HG03571 (cell line): Measurements from ENCODE around the gene ZNF462.

ENCODE experiments used
- ATAC-seq: cut with Tn5 transposase; IDR thresholded peaks from one replicate; pipeline ENCODE4 v1.9.1; 2021; ENCODE audit not compliant: unreplicated experiment

The ZNF462 gene

DNA sequence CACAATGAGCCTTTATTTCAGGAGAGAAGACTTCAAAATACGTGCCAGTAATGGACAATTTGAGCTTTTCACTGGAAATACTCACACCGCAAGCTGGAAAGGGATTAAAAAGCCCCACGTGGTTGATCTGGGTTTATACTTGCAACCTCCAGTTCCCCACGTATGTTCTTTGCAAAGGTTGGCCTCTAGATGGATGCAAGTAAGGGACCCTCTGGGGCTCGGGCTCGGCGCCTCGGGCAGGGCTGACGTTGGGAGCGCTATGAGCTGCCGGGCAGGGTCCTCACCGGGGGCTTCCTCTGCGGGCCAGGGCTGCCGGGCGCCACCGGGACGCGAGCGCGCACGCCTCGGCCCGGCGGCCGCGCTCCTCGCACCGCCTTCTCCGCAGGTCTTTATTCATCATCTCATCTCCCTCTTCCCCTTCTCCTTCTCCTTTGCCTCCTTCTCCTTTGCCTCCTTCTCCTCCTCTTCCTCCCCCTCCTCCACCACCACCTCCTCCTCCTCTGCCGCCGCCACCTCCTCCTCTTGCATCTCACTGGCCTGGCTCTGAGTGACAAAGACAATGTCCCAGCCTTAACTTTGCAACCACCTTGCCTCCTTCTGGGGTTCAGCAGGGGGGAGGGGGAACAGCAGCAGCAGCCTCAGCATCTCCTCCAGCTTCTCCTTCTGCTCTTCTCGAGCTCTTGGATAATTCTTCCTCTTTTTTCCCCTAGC is 701 bp upstream of the ZNF462 start:
- no peak for ATAC-seq

DNA sequence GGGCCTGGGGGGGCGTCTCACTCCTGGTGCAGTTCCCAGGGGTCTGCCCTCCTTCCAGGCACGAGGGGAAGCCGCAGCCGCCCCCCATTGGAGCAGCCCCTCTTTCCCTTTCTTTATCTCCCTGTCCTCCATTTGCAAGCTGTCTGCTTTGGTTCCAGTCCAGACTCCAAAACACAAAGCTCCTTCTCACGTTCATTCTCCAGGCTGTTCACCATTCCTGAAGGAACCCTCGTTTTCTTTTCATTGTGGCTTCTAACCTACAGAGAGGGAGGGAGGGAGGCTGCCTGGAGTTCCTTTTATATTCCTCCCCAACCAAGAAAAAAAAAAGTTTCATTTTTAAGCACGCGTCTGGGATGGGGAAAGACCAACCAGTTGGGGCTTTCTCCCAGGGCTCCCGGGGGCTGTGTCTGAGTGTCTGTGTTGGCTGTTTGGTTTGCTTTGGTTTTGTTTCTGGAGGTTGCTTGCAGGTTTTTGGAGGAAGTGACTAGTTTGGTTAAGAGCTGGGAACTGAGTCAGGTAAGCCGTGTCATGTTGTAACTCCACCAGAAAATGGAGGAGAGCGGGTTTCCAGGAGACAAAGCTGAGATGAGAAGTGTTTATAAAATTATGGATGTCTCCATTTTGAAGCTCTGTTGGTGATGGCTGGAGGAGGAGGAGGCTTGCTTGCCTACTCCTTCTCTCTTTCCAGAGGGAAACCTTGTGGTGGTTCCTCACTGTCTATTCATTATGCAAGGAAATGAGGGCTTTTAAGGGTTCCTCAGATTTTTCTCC is 1.6 kb downstream of the ZNF462 start:
- ATAC-seq = no peak

DNA sequence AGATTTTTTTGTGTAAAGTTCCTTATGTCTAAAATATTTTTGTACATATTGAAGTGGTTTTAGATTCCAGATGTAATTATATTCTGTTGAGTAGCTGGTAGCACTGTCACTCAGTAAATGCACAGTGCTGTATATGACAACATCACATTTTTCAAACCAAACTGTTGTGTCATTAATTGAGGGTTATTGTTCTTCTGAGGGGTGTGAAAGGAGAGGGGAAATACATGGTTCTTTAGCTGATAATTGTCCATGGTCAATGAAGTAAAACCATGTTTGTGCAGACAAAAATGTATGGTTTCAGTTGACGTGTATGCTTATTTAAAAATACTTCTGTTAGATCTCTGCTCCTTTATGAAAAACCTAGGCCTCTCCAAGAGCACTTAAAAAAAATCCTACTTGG is 3.3 kb downstream of the ZNF462 start:
- no peak for ATAC-seq

DNA sequence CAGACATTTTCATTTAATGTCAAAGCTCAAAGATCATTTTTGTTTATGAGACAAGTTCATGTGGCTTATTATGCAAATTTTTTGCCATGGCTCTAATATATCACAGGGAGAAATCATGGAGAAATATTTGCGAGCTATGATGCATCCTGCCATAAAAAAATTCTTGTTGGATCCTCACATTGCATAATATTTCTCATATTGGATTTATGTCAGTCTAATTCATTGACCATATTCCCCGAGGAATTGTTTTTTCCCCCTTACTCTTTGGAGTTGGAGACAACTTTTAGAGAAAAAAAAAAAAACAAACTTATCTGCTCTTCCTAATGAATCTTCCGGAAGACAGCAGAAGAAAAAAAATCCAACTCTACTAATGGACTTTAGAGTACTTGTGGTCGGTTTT is 4.3 kb downstream of the ZNF462 start:
- ATAC-seq = no peak

DNA sequence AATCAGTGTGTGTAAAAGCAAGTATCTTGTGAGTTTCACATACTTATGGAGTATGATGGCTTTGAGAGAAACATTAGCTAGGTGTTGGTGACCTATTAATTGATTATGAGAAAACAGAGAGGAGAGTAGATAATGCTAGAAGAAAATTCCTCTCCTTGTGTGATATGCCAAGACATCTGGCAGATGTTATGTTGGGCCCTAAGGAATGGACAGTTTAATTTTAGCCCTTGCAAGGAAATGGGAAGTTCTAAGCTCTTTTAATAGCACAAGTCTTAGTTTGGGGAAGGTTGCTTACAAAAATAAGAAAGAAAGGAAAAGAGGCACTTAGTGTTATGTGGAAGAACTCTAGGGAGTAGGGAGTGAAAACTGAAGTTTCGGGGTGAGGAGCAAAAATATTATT is 5.1 kb downstream of the ZNF462 start:
- no peak for ATAC-seq

DNA sequence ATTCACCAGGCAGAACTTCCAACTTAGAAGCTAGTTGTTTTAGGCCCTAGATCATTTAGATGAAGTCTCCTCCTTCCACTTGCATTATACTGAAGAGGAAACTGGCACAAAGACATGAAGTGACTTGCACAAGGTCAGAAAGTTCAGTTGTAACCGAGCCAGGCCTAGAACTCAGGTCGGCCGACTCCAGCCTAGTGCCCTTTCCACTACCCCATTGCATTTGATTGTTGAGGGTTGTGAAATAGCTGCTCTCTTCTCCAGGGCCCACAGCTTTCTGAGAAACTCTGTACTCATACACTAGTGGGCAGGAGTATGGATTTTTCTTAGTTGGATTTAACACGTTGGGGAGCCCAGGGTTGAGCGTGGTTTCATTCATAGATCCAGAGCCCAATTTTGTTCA is 5.6 kb downstream of the ZNF462 start:
- ATAC-seq = no peak

DNA sequence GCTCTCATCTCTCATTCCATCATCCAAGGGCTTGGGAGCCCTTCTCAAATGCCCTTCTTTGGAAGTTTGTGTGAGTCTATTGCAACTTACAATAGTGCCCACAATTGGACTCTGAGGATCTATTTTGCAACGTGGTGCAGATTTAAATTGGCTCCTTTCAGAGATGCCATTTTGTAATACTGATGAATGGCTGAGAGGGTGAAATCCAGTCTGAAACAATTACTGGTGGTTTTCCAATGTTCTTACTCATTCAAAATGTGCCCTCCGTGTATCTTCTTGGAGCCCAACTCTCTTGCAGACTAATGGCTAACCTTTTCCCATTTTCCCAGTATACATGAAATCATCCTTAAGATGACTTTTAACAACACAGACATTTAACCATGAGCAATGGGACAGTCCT is 6.1 kb downstream of the ZNF462 start:
- no peak for ATAC-seq

DNA sequence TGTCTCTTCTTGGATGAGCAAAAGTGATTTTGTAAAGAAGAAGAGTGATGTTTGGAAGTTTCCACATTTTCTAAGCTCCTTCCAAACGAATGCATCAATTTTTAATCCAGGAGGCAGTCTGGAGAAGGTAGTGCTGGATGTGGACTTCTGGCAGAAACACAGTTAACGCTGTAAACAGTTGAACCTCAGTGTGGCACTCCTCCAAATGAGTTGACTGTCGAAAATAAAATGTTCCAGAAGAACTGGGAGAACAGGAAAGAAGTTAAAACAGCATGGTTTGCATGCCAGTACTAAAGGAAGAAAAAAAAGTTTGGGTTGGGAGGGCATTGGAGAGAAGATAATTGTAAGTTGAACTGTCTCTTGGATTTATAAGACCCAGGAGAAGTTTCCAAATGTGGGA is 6.5 kb downstream of the ZNF462 start:
- ATAC-seq = no peak

DNA sequence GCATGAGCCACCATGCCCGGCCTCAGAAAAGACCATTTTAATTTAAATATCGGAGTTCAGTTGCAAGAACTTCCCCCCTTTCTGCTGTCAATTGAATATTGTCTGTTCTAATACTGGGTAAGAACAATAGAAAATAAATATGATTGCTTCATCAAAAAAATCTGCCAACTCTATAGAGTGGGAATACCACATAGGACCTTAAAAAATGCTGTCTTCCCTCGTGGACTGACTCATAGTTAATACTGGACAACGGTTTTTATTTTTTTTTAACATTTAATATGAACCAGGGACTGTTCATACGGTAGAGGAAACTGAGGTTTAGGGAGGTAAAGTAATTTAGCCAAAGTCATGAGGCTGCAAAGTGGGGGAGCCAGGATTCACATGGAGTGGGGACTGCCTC is 9.7 kb downstream of the ZNF462 start:
- ATAC-seq = no peak

DNA sequence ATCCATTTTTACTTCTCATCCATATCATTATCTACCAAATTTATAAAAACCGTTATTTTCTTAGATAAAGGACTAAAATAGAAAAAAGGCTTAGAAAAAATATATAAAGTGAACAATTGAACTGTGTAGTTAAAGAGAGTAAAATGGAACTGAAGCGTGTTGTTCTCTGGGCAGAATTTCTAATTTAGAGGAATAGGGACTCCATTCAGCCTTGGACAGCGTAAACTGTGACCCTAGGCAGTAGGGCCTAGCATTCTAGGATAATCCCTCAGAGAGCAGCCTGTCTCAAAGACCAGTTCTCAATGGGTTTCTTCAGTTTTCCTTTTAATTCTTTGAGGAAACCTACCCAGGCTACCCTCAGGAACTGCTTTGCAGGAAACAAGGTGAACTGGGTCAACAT is 11.1 kb downstream of the ZNF462 start:
- no peak for ATAC-seq

DNA sequence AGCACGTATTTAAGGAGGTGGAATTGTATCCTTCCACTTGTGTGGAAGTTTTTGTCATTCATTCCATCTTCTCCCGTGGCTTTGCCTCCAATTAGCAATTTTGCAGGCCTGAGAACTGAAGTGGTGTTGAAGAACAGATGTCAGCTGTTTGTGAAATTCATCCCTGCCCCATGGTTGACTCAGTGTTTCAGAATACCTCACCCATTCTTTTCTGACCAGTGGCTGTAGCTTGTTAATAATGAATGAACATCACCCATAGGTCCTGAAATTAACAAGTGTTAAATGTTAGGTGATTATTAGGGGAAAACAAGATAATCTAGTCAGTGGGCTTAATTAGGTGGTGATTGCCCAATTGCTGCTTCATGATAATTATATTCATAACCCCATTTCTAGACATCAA is 11.7 kb downstream of the ZNF462 start:
- no peak for ATAC-seq

DNA sequence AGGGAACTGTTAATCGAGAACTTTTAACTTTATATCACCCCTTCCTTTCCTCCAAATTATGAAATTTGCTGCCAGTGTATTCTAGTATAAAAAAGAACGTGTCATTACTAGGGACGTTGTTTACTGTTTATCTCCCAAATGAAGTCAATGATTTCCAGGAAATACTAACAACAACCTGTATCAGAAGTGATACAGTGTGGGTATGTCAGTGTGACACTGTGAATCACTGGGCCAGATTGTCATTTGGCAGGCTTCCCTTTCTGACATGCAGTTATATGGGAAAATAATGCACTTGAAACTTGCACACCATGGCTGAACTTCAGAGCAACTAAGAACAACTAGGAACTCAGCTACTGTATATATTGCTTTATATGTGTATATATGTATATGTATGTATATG is 12.6 kb downstream of the ZNF462 start:
- no peak for ATAC-seq

DNA sequence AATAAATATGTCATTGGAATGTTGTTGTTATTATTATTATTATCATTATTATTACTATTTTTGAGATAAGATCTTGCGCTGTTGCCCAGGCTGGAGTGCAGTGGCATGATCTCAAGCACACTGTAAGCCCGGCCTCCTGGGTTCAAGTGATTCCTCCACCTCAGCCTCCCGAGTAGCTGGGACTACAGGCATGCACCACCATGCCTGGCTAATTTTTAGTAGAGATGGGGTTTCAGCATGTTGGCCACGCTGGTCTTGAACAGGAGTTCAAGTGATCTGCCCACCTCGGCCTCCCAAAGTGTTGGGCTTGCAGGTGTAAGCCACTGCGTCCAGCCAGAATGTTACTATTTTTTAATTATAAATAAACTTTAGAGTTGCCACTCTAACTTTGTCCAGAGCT is 14.4 kb downstream of the ZNF462 start:
- no peak for ATAC-seq

DNA sequence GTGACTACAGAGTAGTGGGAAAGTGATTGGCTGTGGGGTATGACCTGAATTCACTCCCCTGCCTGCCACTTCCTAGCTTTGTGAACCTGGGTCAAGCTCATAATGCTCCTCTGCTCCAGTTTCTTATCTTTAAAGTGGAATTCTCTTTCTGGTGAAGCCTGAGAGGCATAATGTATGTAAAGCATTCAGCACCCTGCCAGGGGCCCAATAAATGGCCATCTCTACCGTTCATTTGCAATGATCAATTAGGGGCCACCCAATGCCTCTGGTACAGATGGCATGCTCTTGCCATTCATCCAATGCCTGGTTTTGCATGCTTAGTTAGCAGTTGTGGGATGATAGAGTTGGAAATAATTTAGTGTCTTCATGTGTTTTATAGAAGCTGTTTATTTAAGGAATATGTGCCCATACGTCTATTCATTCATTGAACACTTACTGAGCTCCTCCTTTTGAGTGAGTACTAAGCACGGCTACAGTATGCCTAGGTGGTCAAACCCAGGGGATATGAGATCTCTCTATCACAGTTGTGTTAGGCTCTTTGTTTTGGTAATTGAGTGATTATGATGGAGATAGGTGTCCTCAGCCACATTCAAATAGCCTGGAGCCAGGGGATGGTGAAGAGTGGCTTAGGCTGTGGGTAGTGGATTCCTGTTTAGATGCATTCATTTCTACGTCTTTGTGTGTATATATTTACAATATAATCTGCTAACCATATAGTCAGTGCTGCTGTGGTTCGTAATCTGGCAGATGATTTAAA is 15.3 kb downstream of the ZNF462 start:
- no peak for ATAC-seq

DNA sequence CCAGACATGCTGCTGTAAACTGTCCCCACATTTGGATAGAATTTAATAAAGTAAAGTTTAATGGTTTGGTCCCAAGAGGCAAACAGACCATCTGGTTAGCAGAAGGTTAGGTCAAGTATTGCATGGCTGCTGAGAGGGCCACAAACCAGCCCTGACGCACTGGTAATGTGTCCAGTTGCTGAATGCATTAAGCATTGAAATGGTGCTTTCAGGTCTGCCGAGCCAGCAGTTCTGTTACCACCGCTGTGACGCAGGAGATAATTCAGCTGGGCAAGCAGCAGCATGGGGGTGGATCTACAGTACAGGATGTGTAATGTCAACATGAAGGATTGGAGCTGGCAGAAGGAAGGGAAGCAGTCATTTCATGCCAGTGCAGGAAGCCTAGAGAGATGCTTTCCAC is 16.0 kb downstream of the ZNF462 start:
- ATAC-seq = no peak

DNA sequence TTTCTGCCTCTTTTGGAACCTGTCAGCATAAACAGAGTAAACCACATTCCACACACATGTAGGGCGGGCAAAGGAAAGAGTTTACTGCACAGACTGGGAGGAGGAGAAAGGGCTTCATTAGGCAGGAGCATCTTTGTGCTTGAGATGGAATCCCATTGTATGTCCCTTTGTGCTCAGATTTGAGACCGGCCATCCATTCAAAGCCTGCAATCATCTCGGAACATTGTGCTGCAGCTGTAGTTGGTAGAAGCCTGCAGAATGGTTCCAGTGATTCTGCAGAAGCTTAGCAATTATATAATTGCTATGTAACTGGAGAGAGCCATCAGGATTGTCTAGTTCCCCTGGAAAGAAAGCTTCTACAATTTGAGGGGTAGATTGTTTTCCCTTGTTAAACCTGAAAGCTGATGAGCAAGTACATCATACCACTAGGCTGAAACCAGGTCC is 16.5 kb downstream of the ZNF462 start:
- no peak for ATAC-seq

DNA sequence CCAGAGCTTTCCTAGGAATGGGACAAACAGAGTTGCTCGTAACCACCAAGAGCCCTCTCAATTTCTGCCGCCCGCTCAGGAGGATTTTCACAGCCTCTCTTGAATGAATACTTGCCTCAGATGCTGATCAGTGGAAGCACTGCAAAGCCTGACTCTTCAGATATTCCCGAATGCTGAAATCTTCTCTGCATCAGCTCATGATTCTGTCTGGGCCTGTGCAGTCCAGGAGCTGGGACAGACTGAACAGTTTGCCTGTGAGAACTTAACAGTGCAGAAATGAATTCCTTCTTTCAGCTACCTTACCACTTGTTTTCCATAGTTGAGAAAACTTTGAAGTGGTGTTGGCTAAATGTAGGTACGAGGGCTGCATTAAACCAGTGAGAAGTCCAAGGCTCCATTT is 17.1 kb downstream of the ZNF462 start:
- no peak for ATAC-seq

DNA sequence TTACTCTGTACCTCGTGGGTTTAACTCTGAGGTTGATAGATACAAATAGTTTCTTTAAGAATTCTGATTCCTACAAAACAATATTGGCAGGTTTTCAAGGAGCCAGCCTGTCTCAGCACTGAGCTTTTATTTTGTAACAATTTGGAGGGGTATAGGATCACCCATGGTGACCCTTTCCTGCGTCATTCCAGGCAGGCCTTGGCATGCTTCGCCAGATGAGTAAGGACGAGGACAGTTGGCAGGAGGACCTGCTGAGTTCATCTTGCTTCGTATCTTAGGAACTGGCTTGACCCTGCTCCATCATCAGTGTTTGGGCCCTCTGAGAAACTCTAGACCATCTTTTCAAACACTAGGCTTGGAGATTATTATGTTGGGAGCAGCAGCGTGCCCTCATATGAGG is 17.9 kb downstream of the ZNF462 start:
- ATAC-seq = no peak

DNA sequence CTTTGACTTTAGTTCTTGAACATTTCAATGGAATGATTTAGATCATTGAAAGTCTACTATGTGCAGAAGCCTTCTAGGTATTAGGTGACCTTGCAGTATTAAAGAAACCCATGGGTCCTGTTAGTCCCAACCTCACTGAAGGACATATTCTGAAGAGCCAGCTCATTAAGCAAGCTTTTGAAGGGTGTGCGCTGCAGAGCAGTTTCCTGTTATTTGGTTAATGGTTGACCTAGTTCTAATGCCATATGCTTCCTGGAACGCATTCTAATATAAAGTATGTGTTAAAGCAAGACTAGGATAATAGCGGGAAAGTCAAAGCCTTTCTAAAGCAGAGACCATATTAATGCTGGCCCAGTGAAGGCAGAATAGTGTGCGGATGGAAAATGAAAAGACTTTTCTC is 20.1 kb downstream of the ZNF462 start:
- no peak for ATAC-seq

DNA sequence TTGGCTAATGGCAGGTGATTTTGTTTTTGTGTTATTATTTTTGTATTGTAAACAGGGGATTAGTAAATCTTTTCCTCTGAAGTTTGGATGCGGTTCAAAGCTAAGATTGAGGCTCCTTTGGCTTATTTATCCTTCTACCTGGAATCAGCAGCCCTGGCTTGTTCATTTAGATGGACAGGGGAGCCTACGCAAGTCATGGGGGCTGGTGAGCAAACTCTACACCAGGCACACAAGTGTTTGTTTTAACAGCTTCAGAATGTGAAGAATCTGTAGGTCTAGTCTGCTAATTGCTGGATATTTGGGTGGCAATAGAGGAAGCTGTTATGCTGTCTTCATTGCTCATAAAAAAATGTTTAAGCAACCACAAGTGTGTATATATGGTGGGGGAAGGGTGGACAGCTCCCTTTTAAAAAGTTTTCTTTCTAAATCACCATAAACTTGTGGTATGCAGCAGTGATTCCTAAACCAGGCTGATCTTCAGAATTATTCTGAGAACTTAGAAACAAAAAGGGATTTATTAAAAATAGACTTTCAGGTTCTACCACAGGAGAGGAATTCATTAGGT is 20.7 kb downstream of the ZNF462 start:
- no peak for ATAC-seq

DNA sequence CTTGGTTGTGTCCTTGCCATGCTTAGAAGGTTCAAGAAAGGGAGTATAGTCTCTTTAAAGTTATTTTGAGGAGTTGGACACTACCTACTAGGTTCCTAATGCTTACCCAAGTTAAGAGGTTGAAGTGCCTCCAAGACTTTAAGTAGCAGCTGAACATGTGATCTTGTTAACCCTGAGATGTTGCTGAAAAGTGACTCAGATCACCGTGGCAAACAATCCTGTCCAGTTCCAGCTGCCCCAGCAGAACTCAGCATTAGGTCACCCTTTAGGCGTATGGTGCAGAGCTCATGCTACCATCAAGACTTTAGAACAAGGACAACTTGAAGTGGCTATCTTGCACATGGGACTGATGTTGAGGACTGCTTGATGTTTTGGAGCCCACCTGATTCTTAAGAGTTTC is 22.5 kb downstream of the ZNF462 start:
- no peak for ATAC-seq
